ENCODE results near the gene CLSTN3. TPM values are rescaled to one million over a fixed set of nuclear protein-coding genes. Genes with fewer than 3 reads are reported as not detected.

Gene CLSTN3
- total and polyA plus RNA-seq, 2 of the 8 experiments (the other 6 are each of a cell fraction or from before 2014, with no cell fraction given), result 20.4 to 26.3 TPM

DNA sequence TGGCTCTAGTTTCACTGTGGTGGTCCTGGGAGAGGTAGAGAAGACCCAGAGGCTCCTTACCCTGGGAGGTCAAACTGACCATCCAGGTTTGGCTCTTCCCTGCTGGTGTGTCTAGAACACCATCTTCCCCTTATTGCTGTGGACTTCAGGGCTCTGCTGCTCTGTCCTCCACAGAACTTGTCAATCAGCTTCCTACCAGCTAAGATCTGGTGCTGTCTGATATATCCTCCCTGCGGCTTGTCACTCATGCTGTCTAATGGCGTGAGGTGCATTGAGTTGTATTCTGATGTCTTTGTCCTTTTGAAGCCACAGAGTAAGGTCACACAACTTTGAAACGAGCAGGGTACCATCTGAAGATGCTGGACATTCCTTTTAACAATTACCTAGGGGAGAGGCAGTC is 14.0 kb upstream of the CLSTN3 start:
- Histone ChIP-seq H2BK12ac (ENCODE audit: low read depth, low read length) (no peak overlapping the region), H3K36me3 (ENCODE audit: control insufficient read depth in 2 of 4, insufficient read depth in 4 of 4, low read length in 3 of 4) (no peaks in the 10 kb centered on the region), H3K79me1 (ENCODE audit: low read depth, low read length) (no peaks in the 10 kb centered on the region), H3K23ac (ENCODE audit: insufficient read length) (no peak overlapping the region), H3K18ac (ENCODE audit: extremely low read depth, low read length) (no peak overlapping the region; the same call in 1 of the 2 replicates), H3K27ac (ENCODE audit: low read depth, low read length) (no peak overlapping the region), H2AFZ (ENCODE audit: low read length) (no peak overlapping the region), H3K4me3 (ENCODE audit: extremely low read depth in 1 of 4, insufficient read depth in 2 of 4, low read depth in 3 of 4, low read length in 4 of 4) (no peak overlapping the region), H4K5ac (ENCODE audit: insufficient read length, low read depth, low read length) (no peak overlapping the region), H2BK120ac (replicated peaks; ENCODE audit: low read depth, low read length) (no peak overlapping the region), H2BK20ac (ENCODE audit: low read length) (no peak overlapping the region), H3K56ac (replicated peaks; ENCODE audit: insufficient read length, low read depth, low read length) (no peak overlapping the region), H3K4ac (replicated peaks; ENCODE audit: insufficient read length, low read depth, low read length) (no peak overlapping the region), H3K4me2 (ENCODE audit: insufficient read depth in 1 of 2, low read depth in 2 of 2, low read length in 2 of 2) (no peak overlapping the region), H2BK5ac (ENCODE audit: low read depth, low read length) (no peak overlapping the region), H3K9me3 (ENCODE audit: insufficient read depth in 2 of 2, low read depth in 1 of 2, low read length in 1 of 2) (no peaks in the 10 kb centered on the region), H3K27me3 (replicated peaks in 1 of 4; ENCODE audit: control insufficient read depth in 3 of 4, extremely low read depth in 1 of 4, insufficient read depth in 3 of 4, low read length in 3 of 4) (no peaks in the 10 kb centered on the region), H3K4me1 (replicated peaks in 1 of 4; ENCODE audit: control insufficient read depth in 3 of 4, insufficient read depth in 4 of 4, low read length in 3 of 4) (no peaks in the 10 kb centered on the region), H4K20me1 (replicated peaks in 1 of 2; ENCODE audit: control insufficient read depth in 1 of 2, insufficient read depth in 2 of 2, low read length in 2 of 2) (peaks cover 0 to 1% of the 10 kb centered on the region in 2 experiments), H3K79me2 (ENCODE audit: control insufficient read depth in 1 of 2, insufficient read depth in 2 of 2, low read length in 2 of 2) (no peaks in the 10 kb centered on the region), H3K23me2 (ENCODE audit: low read depth, low read length) (no peaks in the 10 kb centered on the region), H4K8ac (ENCODE audit: extremely low read depth, insufficient read depth, low read length) (no peak overlapping the region), H4K91ac (replicated peaks; ENCODE audit: insufficient read length, low read length) (no peak overlapping the region), H3K14ac (ENCODE audit: insufficient read length) (no peak overlapping the region), H3K9ac (replicated peaks in 1 of 4; ENCODE audit: extremely low read depth in 1 of 4, low read depth in 3 of 4, low read length in 3 of 4) (no peak overlapping the region), H2AK5ac (ENCODE audit: low read depth, low read length) (no peak overlapping the region), H2BK15ac (ENCODE audit: low read length) (no peak overlapping the region)
- FAIRE-seq (no peak), DNase-seq (ENCODE audit: low read depth in 1 of 2, low spot score in 2 of 2) (no peak)
- CTCF ChIA-PET (ENCODE audit: partially characterized antibody), result interaction anchor here (0.9 kb wide), 1 partner anchor 25 kb away, joined by 4 read pairs; no protein-coding TSS in a partner anchor
- 81% methylated on average over 3 of the region's 3 CpGs; no CpG with 5 or more reads in 1 of the 2 experiments for whole genome bisulfite sequencing, 2 experiments (ENCODE audit: extremely low coverage in 1 of 2, insufficient coverage in 1 of 2, insufficient read length in 1 of 2, insufficient replicate concordance in 2 of 2, low coverage in 1 of 2, low lambda C conversion rate in 2 of 2, missing lambda C conversion rate in 1 of 2)
- TF ChIP-seq CREB1 (IDR thresholded peaks at IDR 0.05) (no peak), ZNF274 (IDR thresholded peaks at IDR 0.05; ENCODE audit: borderline replicate concordance, extremely low read depth, low read length) (no peak), NRF1 (IDR thresholded peaks at IDR 0.05; ENCODE audit: low read depth, low read length) (no peak), TAF7 (optimal IDR thresholded peaks at IDR 0.05; ENCODE audit: borderline replicate concordance, low read depth, low read length) (no peak), RBBP5 (IDR thresholded peaks at IDR 0.05; ENCODE audit: borderline replicate concordance, low read depth, low read length) (no peak), SUZ12 (IDR thresholded peaks at IDR 0.05; ENCODE audit: low read length) (no peak), CBX8 (IDR thresholded peaks at IDR 0.05; ENCODE audit: borderline replicate concordance, low read depth, low read length) (no peak), FOSL1 (IDR thresholded peaks at IDR 0.05; ENCODE audit: insufficient read depth, low read depth, low read length) (no peak), RFX5 (IDR thresholded peaks at IDR 0.05; ENCODE audit: borderline replicate concordance, low read depth, low read length) (no peak), NANOG (IDR thresholded peaks at IDR 0.05; ENCODE audit: insufficient read depth, low read depth, low read length, poor library complexity, severe bottlenecking) (no peak), EP300 (IDR thresholded peaks at IDR 0.05; ENCODE audit: borderline replicate concordance in 1 of 2, low read depth in 2 of 2, low read length in 2 of 2) (no peak)
- TF ChIP-seq, protein P1, sequence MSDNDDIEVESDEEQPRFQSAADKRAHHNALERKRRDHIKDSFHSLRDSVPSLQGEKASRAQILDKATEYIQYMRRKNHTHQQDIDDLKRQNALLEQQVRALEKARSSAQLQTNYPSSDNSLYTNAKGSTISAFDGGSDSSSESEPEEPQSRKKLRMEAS (IDR thresholded peaks at IDR 0.05), result no peak
- POLR2A ChIA-PET (ENCODE audit: partially characterized antibody), result interaction anchor here (0.6 kb wide), 1 partner anchor 14 kb away, joined by 3 read pairs; the partner anchor contains the start of gene CLSTN3
